PFSK-1 (cell line): ENCODE data around the gene DOC2A.

ENCODE experiments used
- POLR2AphosphoS5 ChIP-seq: IDR thresholded peaks from 2 replicates; pipeline ENCODE4 v1.6.1; 2012; ENCODE audit warnings: low read depth, mild to moderate bottlenecking, control low read depth, low read length, moderate library complexity
- SIN3A ChIP-seq: IDR thresholded peaks from 2 replicates; pipeline ENCODE4 v1.6.1; 2012; ENCODE audit warnings: mild to moderate bottlenecking, low read length, moderate library complexity, borderline replicate concordance; ENCODE audit not compliant: insufficient read depth
- TAF1 ChIP-seq: IDR thresholded peaks from 2 replicates; pipeline ENCODE4 v1.6.1; 2012; ENCODE audit warnings: low read length, control low read depth, borderline replicate concordance; ENCODE audit not compliant: insufficient read depth
- TF ChIP-seq, protein P1 (sequence below), 2 experiments: IDR thresholded peaks; 2 replicates each; pipeline versions ENCODE4 v1.6.1 to v1.8.0; 2011 to 2012; ENCODE audit warnings: low read depth in 2 of 2, low read length in 2 of 2, control low read depth in 1 of 2, inconsistent platforms in 1 of 2, mild to moderate bottlenecking in 1 of 2, moderate library complexity in 1 of 2; ENCODE audit not compliant: insufficient read depth in 1 of 2

- no peak for TF ChIP-seq SIN3A
- TF ChIP-seq POLR2AphosphoS5, result no peak
- no peak for TF ChIP-seq TAF1
- TF ChIP-seq, protein P1, sequence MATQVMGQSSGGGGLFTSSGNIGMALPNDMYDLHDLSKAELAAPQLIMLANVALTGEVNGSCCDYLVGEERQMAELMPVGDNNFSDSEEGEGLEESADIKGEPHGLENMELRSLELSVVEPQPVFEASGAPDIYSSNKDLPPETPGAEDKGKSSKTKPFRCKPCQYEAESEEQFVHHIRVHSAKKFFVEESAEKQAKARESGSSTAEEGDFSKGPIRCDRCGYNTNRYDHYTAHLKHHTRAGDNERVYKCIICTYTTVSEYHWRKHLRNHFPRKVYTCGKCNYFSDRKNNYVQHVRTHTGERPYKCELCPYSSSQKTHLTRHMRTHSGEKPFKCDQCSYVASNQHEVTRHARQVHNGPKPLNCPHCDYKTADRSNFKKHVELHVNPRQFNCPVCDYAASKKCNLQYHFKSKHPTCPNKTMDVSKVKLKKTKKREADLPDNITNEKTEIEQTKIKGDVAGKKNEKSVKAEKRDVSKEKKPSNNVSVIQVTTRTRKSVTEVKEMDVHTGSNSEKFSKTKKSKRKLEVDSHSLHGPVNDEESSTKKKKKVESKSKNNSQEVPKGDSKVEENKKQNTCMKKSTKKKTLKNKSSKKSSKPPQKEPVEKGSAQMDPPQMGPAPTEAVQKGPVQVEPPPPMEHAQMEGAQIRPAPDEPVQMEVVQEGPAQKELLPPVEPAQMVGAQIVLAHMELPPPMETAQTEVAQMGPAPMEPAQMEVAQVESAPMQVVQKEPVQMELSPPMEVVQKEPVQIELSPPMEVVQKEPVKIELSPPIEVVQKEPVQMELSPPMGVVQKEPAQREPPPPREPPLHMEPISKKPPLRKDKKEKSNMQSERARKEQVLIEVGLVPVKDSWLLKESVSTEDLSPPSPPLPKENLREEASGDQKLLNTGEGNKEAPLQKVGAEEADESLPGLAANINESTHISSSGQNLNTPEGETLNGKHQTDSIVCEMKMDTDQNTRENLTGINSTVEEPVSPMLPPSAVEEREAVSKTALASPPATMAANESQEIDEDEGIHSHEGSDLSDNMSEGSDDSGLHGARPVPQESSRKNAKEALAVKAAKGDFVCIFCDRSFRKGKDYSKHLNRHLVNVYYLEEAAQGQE (IDR thresholded peaks at IDR 0.05; ENCODE audit: insufficient read depth in 1 of 2, low read depth in 2 of 2, low read length in 2 of 2), result no peak
Observed at GRCh38 chr16:29958756-29959155, 52.1 kb downstream of the DOC2A start.
